H1 (cell line): Measurements from ENCODE around the gene XIRP1. TPM values are rescaled to one million over a fixed set of nuclear protein-coding genes. Genes with fewer than 3 reads are reported as not detected.

ENCODE experiments used
- CTCF ChIA-PET: fragments of 300-600 bp; sonication (Branson Sonifier 250); formaldehyde crosslinking; loops from one replicate; lab custom pipeline; 2021; ENCODE audit not compliant: partially characterized antibody; lab: Charles Lee
- POLR2A ChIA-PET: fragments of 300-600 bp; sonication (Branson Sonifier 250); formaldehyde crosslinking; loops from one replicate; lab custom pipeline; 2021; ENCODE audit warnings: inconsistent platforms; ENCODE audit not compliant: partially characterized antibody; lab: Charles Lee
- DNase-seq, 2 experiments: peaks; one replicate each; pipeline versions ENCODE4 v3.0.0 to v3.0.0-alpha.2; 2010 to 2022; ENCODE audit warnings: low spot score in 2 of 2, low read depth in 1 of 2, mixed read lengths in 1 of 2
- FAIRE-seq: peaks from 2 replicates; lab custom pipeline; 2011; peaks lifted over from hg19 to GRCh38; lab: Jason Lieb, UNC
- H2AFZ ChIP-seq: 2 replicates; pipeline ENCODE4 v1.8.1; 2012; ENCODE audit warnings: low read length, inconsistent platforms
- H2AK5ac ChIP-seq: 2 replicates; pipeline ENCODE4 v1.6.1; 2013; ENCODE audit warnings: low read depth, low read length
- H2BK120ac ChIP-seq: replicated peaks from 2 replicates; pipeline ENCODE3; 2013; ENCODE audit warnings: low read depth, low read length, inconsistent platforms
- H2BK12ac ChIP-seq: 2 replicates; pipeline ENCODE4 v1.6.1; 2013; ENCODE audit warnings: low read depth, low read length
- H2BK15ac ChIP-seq: 2 replicates; pipeline ENCODE4 v1.6.1; 2013; ENCODE audit warnings: low read length
- H2BK20ac ChIP-seq: 2 replicates; pipeline ENCODE4 v1.6.1; 2013; ENCODE audit warnings: low read length
- H2BK5ac ChIP-seq: 2 replicates; pipeline ENCODE4 v1.6.1; 2013; ENCODE audit warnings: low read depth, low read length
- H3K14ac ChIP-seq: 2 replicates; pipeline ENCODE4 v1.6.1; 2013; ENCODE audit warnings: inconsistent platforms; ENCODE audit not compliant: insufficient read length
- H3K18ac ChIP-seq: 2 replicates; pipeline ENCODE4 v1.6.1; 2013; ENCODE audit warnings: low read length; ENCODE audit errors: extremely low read depth
- H3K23ac ChIP-seq: 2 replicates; pipeline ENCODE4 v1.6.1; 2013; ENCODE audit warnings: inconsistent platforms; ENCODE audit not compliant: insufficient read length
- H3K23me2 ChIP-seq: 2 replicates; pipeline ENCODE4 v1.6.1; 2013; ENCODE audit warnings: low read depth, low read length
- H3K27ac ChIP-seq: 2 replicates; pipeline ENCODE4 v1.6.1; 2011; ENCODE audit warnings: low read depth, low read length, inconsistent platforms
- H3K27me3 ChIP-seq, 4 experiments: replicated peaks in 1 of 4; 1 replicate in 1 of 4; 2 replicates in 3 of 4; pipeline versions ENCODE4 v1.6.1 to v1.8.1; 2011 to 2013; ENCODE audit warnings: low read length in 3 of 4, mild to moderate bottlenecking in 3 of 4, inconsistent platforms in 2 of 4, mixed read lengths in 2 of 4, moderate library complexity in 1 of 4; ENCODE audit not compliant: control insufficient read depth in 3 of 4, insufficient read depth in 3 of 4; ENCODE audit errors: extremely low read depth in 1 of 4
- H3K36me3 ChIP-seq, 4 experiments: 2 replicates each; pipeline versions ENCODE4 v1.6.1 to v1.8.1; 2011 to 2013; ENCODE audit warnings: mild to moderate bottlenecking in 4 of 4, low read length in 3 of 4, moderate library complexity in 2 of 4, control low read depth in 1 of 4, inconsistent platforms in 1 of 4; ENCODE audit not compliant: insufficient read depth in 4 of 4, control insufficient read depth in 2 of 4
- H3K4ac ChIP-seq: replicated peaks from 2 replicates; pipeline ENCODE3; 2013; ENCODE audit warnings: low read length, low read depth, mixed read lengths, inconsistent platforms; ENCODE audit not compliant: insufficient read length
- H3K4me1 ChIP-seq, 4 experiments: replicated peaks in 1 of 4; 1 replicate in 1 of 4; 2 replicates in 3 of 4; pipeline versions ENCODE4 v1.6.1 to v1.8.1; 2011 to 2013; ENCODE audit warnings: low read length in 3 of 4, inconsistent platforms in 2 of 4, mixed read lengths in 1 of 4; ENCODE audit not compliant: insufficient read depth in 4 of 4, control insufficient read depth in 3 of 4
- H3K4me2 ChIP-seq, 2 experiments: 2 replicates each; pipeline versions ENCODE4 v1.6.1 to v1.8.1; 2011 to 2013; ENCODE audit warnings: low read depth in 2 of 2, low read length in 2 of 2, control low read depth in 1 of 2, inconsistent platforms in 1 of 2, mild to moderate bottlenecking in 1 of 2; ENCODE audit not compliant: insufficient read depth in 1 of 2
- H3K4me3 ChIP-seq, 4 experiments: fragments of 200-600, 300-600 bp in 1 of 4; sonication (generic), shearing (Covaris generic), sonication (Bioruptor Twin) in 1 of 4; 2 replicates each; pipeline versions ENCODE4 v1.5.1 to v1.8.1; 2011 to 2016; ENCODE audit warnings: low read length in 4 of 4, low read depth in 3 of 4, control low read depth in 2 of 4, inconsistent platforms in 2 of 4, mild to moderate bottlenecking in 2 of 4, mixed read lengths in 1 of 4, moderate library complexity in 1 of 4; ENCODE audit not compliant: insufficient read depth in 2 of 4; ENCODE audit errors: extremely low read depth in 1 of 4
- H3K56ac ChIP-seq: replicated peaks from 2 replicates; pipeline ENCODE3; 2013; ENCODE audit warnings: low read depth, mild to moderate bottlenecking, mixed read lengths, low read length, inconsistent platforms; ENCODE audit not compliant: insufficient read length
- H3K79me1 ChIP-seq: 2 replicates; pipeline ENCODE4 v1.6.1; 2013; ENCODE audit warnings: low read depth, low read length, control low read depth
- H3K79me2 ChIP-seq, 2 experiments: 2 replicates each; pipeline versions ENCODE4 v1.6.1 to v1.8.1; 2012 to 2013; ENCODE audit warnings: low read length in 2 of 2, mild to moderate bottlenecking in 2 of 2, inconsistent platforms in 1 of 2; ENCODE audit not compliant: insufficient read depth in 2 of 2, control insufficient read depth in 1 of 2
- H3K9ac ChIP-seq, 4 experiments: replicated peaks in 1 of 4; 1 replicate in 1 of 4; 2 replicates in 3 of 4; pipeline versions ENCODE4 v1.6.1 to v1.8.1; 2011 to 2013; ENCODE audit warnings: low read depth in 3 of 4, low read length in 3 of 4, control low read depth in 2 of 4, mild to moderate bottlenecking in 2 of 4, moderate library complexity in 2 of 4, inconsistent platforms in 1 of 4; ENCODE audit errors: extremely low read depth in 1 of 4
- H3K9me3 ChIP-seq, 2 experiments: 2 replicates each; pipeline versions ENCODE4 v1.6.1 to v1.8.1; 2012 to 2013; ENCODE audit warnings: mild to moderate bottlenecking in 2 of 2, moderate library complexity in 2 of 2, control low read depth in 1 of 2, inconsistent platforms in 1 of 2, low read depth in 1 of 2, low read length in 1 of 2, mixed read lengths in 1 of 2; ENCODE audit not compliant: insufficient read depth in 2 of 2
- H4K20me1 ChIP-seq, 2 experiments: replicated peaks in 1 of 2; 2 replicates each; pipeline versions ENCODE3 to v1.8.1; 2011 to 2013; ENCODE audit warnings: inconsistent platforms in 2 of 2, low read length in 2 of 2, mild to moderate bottlenecking in 1 of 2; ENCODE audit not compliant: insufficient read depth in 2 of 2, control insufficient read depth in 1 of 2
- H4K5ac ChIP-seq: 2 replicates; pipeline ENCODE4 v1.6.1; 2013; ENCODE audit warnings: low read length, low read depth, mixed read lengths, inconsistent platforms; ENCODE audit not compliant: insufficient read length
- H4K8ac ChIP-seq: 2 replicates; pipeline ENCODE4 v1.8.0; 2013; ENCODE audit warnings: mild to moderate bottlenecking, moderate library complexity, low read length, inconsistent platforms; ENCODE audit not compliant: insufficient read depth; ENCODE audit errors: extremely low read depth
- H4K91ac ChIP-seq: replicated peaks from 2 replicates; pipeline ENCODE3; 2013; ENCODE audit warnings: low read length, mixed read lengths, inconsistent platforms; ENCODE audit not compliant: insufficient read length
- CREB1 ChIP-seq: IDR thresholded peaks from 2 replicates; pipeline ENCODE4 v1.6.1; 2012; ENCODE audit warnings: inconsistent platforms
- WGBS, 2 experiments: shearing (Covaris generic) in 1 of 2; methylation state at CpG; one replicate each; pipeline versions ENCODE4 v1.1.6 to v1.1.7; 2013 to 2015; ENCODE audit warnings: low lambda C conversion rate in 2 of 2, mixed read lengths in 2 of 2, inconsistent platforms in 1 of 2, low coverage in 1 of 2, missing lambda C conversion rate in 1 of 2; ENCODE audit not compliant: insufficient replicate concordance in 2 of 2, insufficient coverage in 1 of 2, insufficient read length in 1 of 2; ENCODE audit errors: extremely low coverage in 1 of 2, missing lambda C conversion rate in 1 of 2; 5-methylcytosine and 5-hydroxymethylcytosine counted together
- polyA plus RNA-seq, 7 experiments: library from polyadenylated mRNA; depleted of rRNA in 3 of 7; stranded (reverse) in 5 of 7; unstranded in 2 of 7; fragments of >200 nt in 5 of 7; fragments of 200-250 nt in 2 of 7; gene quantifications; 1 replicate in 5 of 7; 2 replicates in 1 of 7; 4 replicates in 1 of 7; pipeline versions ENCODE4 v1.2.1 to v1.2.3, GENCODE V29; 2011 to 2013; ENCODE audit warnings: missing spikeins in 2 of 7, mixed read lengths in 2 of 7
- total RNA-seq: library from RNA; stranded (reverse); fragmentation: NEBNext Ultra II Directional; extraction: Animal tissue kit (Norgen Biotek cat#: 25700); gene quantifications from 2 replicates; pipeline ENCODE4 v1.2.1, GENCODE V29; 2021

Gene XIRP1
- total and polyA plus RNA-seq, 2 of the 8 experiments (the other 6 are each of a cell fraction or from before 2014, with no cell fraction given): not detected

GRCh38 chr3:39212665-39213064, 20.3 kb upstream of the XIRP1 start:
- H4K20me1 ChIP-seq: no peaks in the 10 kb centered on the region
- H3K23ac ChIP-seq: no peak overlapping the region
- no peaks in the 10 kb centered on the region for H3K27me3 ChIP-seq
- no peaks in the 10 kb centered on the region for H3K79me2 ChIP-seq
- ChIA-PET CTCF (interaction anchor here (0.9 to 15.2 kb wide), 9 partner anchors 9 to 165 kb away, joined by 3 to 198 read pairs (median 4); partner anchors contain the start of gene XIRP1), POLR2A (no interaction called here)
- DNase-seq: no peak
- H3K18ac ChIP-seq: no peak overlapping the region
- WGBS, 2 experiments: 96% methylated on average over 1 of the region's 1 CpG; no CpG with 5 or more reads in 1 of the 2 experiments
- no peak for TF ChIP-seq CREB1
- H4K5ac ChIP-seq: no peak overlapping the region
- no peak overlapping the region for H2AK5ac ChIP-seq
- no peak overlapping the region for H2BK5ac ChIP-seq
- H3K4ac ChIP-seq: no peak overlapping the region
- FAIRE-seq: no peak
- H2BK15ac ChIP-seq: no peak overlapping the region
- no peak overlapping the region for H2BK20ac ChIP-seq
- no peak overlapping the region for H2BK120ac ChIP-seq
- no peaks in the 10 kb centered on the region for H3K36me3 ChIP-seq
- no peak overlapping the region for H2BK12ac ChIP-seq
- H4K91ac ChIP-seq: no peak overlapping the region
- peaks cover 0 to 11% (median 6%) of the 10 kb centered on the region in 4 experiments; a peak in 5 of 7 replicates for H3K4me1 ChIP-seq
- H3K14ac ChIP-seq: no peak overlapping the region
- H3K4me2 ChIP-seq: no peak overlapping the region
- no peaks in the 10 kb centered on the region for H3K23me2 ChIP-seq
- no peaks in the 10 kb centered on the region for H3K79me1 ChIP-seq
- H3K9ac ChIP-seq: no peak overlapping the region
- H3K9me3 ChIP-seq: no peaks in the 10 kb centered on the region
- H3K56ac ChIP-seq: no peak overlapping the region
- H3K27ac ChIP-seq: no peak overlapping the region
- no peak overlapping the region for H3K4me3 ChIP-seq
- H2AFZ ChIP-seq: no peak overlapping the region
- H4K8ac ChIP-seq: no peak overlapping the region
